Fibroblast of lung (primary cell): Measurements from ENCODE around the gene HAPLN3. TPM values are rescaled to one million over a fixed set of nuclear protein-coding genes. Genes with fewer than 3 reads are reported as not detected.
A peak's percentile ranks its signal among the peaks of the same experiment; 100 is the strongest.
"Not testable (repeated sequence)": the region's sequence is repeated elsewhere in the genome, so short reads cannot be mapped to it uniquely, and the experiment has no call there.

Experiments
- DNase-seq, 2 donors: peaks; one replicate each; pipeline versions ENCODE4 v3.0.0 to v3.0.0-alpha.2; 2010; ENCODE audit warnings: low read depth in 2 of 2
- H2AFZ ChIP-seq: 2 replicates; pipeline ENCODE4 v1.5.1; 2012; ENCODE audit warnings: low read length, control low read depth, inconsistent platforms
- H3K27ac ChIP-seq: 2 replicates; pipeline ENCODE4 v1.5.1; 2011; ENCODE audit warnings: low read length, control low read depth; ENCODE audit not compliant: insufficient read depth
- H3K27me3 ChIP-seq: 2 replicates; pipeline ENCODE4 v1.5.1; 2011; ENCODE audit warnings: mild to moderate bottlenecking, low read length; ENCODE audit not compliant: control insufficient read depth, insufficient read depth
- H3K36me3 ChIP-seq: 2 replicates; pipeline ENCODE4 v1.5.1; 2011; ENCODE audit warnings: low read length; ENCODE audit not compliant: control insufficient read depth, insufficient read depth
- H3K4me1 ChIP-seq: 2 replicates; pipeline ENCODE4 v1.5.1; 2011; ENCODE audit warnings: low read length; ENCODE audit not compliant: control insufficient read depth, insufficient read depth; ENCODE audit errors: extremely low read depth
- H3K4me2 ChIP-seq: 2 replicates; pipeline ENCODE4 v1.5.1; 2011; ENCODE audit warnings: low read length, control low read depth; ENCODE audit not compliant: insufficient read depth; ENCODE audit errors: extremely low read depth
- H3K4me3 ChIP-seq, 4 experiments: fragments of 200-600 bp in 1 of 4; sonication (generic) in 1 of 4; replicated peaks in 1 of 4; 2 replicates each; pipeline ENCODE4 v1.5.1; 2011 to 2016; ENCODE audit warnings: low read length in 4 of 4, low read depth in 3 of 4, mild to moderate bottlenecking in 3 of 4, control low read depth in 2 of 4, inconsistent platforms in 1 of 4, mixed read lengths in 1 of 4; ENCODE audit not compliant: insufficient read depth in 1 of 4; ENCODE audit errors: control extremely low read depth in 1 of 4
- H3K79me2 ChIP-seq: 2 replicates; pipeline ENCODE4 v1.5.1; 2012; ENCODE audit warnings: mild to moderate bottlenecking, low read length, inconsistent platforms; ENCODE audit not compliant: control insufficient read depth, insufficient read depth
- H3K9ac ChIP-seq: 2 replicates; pipeline ENCODE4 v1.5.1; 2011; ENCODE audit warnings: mild to moderate bottlenecking, low read length, control low read depth; ENCODE audit not compliant: insufficient read depth
- H3K9me3 ChIP-seq: 2 replicates; pipeline ENCODE4 v1.5.1; 2012; ENCODE audit warnings: low read depth, low read length; ENCODE audit not compliant: control insufficient read depth, insufficient read depth
- H4K20me1 ChIP-seq: 2 replicates; pipeline ENCODE4 v1.5.1; 2011; ENCODE audit warnings: low read length; ENCODE audit not compliant: control insufficient read depth, insufficient read depth; ENCODE audit errors: extremely low read depth
- EZH2 ChIP-seq: IDR thresholded peaks from 2 replicates; pipeline ENCODE4 v1.5.1; 2012; ENCODE audit warnings: low read length, control low read depth, mild to moderate bottlenecking; ENCODE audit errors: missing control alignments
- polyA plus RNA-seq, 2 donors: library from polyadenylated mRNA; depleted of rRNA in 1 of 2; stranded (reverse) in 1 of 2; unstranded in 1 of 2; fragments of >200 nt; gene quantifications; 2 replicates each; pipeline ENCODE4 v1.2.1, GENCODE V29; 2011 to 2012; ENCODE audit warnings: missing spikeins in 1 of 2
- total RNA-seq: library from RNA; depleted of rRNA; stranded (reverse); fragments of >200 nt; gene quantifications from 2 replicates; pipeline ENCODE4 v1.2.1, GENCODE V29; 2014
- TF ChIP-seq, protein P1 (sequence below), 2 donors: IDR thresholded peaks in 1 of 2; conservative IDR thresholded peaks in 1 of 2; 1 replicate in 1 of 2; 2 replicates in 1 of 2; pipeline ENCODE4 v1.5.1; 2011 to 2012; ENCODE audit warnings: low read length in 2 of 2, control low read depth in 1 of 2, inconsistent platforms in 1 of 2, low read depth in 1 of 2, mild to moderate bottlenecking in 1 of 2

The HAPLN3 gene
- total and polyA plus RNA-seq, 2 donors (not counting 1 experiment from before 2014, with no cell fraction given), result 3.1 to 4.3 TPM

DNA sequence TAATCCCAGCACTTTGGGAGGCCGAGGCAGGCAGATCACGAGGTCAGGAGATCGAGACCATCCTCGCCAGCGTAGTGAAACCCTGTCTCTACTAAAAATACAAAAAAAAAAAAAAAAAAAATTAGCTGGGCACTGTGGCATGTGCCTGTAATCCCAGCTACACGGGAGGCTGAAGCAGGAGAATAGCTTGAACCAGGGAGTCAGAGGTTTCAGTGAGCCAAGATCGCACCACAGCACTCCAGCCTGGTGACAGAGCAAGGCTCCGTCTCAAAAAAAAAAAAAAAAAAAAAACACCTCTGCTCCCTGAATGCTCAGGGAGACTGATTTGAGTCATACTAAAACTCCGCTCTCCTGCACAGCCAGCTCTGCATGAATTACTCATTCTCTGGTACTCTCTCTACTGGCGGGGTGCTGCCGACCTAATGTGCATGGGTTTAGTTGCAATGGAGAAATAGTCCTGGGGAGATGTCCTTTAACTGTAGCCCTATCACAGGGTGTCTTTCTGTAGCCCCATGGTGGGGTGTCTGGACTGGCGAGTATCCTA is 25.6 kb upstream of the HAPLN3 start:
- peak; percentile 66 to 90 for DNase-seq
- H3K36me3 ChIP-seq, H3K27ac ChIP-seq, H3K4me3 ChIP-seq, H3K4me1 ChIP-seq, H3K9ac ChIP-seq, H3K4me2 ChIP-seq, H4K20me1 ChIP-seq, H3K9me3 ChIP-seq, H2AFZ ChIP-seq, H3K79me2 ChIP-seq, H3K27me3 ChIP-seq: not testable (repeated sequence)

DNA sequence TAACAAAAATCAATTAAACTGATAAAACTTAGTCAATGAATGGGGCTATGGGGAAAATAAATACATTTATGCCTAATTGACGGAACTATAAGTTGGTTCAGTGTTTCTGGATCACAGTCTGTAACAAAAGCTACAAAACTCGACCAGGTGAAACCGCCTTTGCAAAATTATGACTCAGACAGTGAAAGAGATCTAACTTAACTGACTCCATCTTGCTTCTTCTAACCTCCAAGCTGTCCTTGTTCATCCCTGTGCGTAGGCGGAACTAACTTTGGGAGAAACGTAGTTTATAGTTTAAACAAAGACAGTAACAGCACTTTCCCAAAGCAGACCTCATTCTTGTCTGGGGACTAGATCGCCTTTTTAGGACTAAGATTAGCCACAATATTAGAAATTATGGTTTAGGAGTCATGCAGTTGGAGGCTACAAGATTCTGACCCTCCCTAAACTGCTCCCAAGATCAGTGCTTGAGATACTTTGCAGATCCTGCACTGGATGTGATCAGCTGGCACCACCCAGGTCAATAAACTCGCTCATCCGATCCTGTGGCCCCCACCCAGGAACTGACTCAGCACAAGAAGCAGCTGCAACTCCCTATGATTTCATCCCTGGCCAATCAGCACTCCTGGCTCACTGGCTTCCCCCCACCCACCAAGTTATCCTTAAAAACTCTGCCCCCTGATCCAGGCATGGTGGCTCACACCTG is 25.0 kb upstream of the HAPLN3 start:
- no peak overlapping the region for H3K9ac ChIP-seq
- H2AFZ ChIP-seq, result no peak overlapping the region
- no peak for TF ChIP-seq EZH2
- TF ChIP-seq, protein P1, sequence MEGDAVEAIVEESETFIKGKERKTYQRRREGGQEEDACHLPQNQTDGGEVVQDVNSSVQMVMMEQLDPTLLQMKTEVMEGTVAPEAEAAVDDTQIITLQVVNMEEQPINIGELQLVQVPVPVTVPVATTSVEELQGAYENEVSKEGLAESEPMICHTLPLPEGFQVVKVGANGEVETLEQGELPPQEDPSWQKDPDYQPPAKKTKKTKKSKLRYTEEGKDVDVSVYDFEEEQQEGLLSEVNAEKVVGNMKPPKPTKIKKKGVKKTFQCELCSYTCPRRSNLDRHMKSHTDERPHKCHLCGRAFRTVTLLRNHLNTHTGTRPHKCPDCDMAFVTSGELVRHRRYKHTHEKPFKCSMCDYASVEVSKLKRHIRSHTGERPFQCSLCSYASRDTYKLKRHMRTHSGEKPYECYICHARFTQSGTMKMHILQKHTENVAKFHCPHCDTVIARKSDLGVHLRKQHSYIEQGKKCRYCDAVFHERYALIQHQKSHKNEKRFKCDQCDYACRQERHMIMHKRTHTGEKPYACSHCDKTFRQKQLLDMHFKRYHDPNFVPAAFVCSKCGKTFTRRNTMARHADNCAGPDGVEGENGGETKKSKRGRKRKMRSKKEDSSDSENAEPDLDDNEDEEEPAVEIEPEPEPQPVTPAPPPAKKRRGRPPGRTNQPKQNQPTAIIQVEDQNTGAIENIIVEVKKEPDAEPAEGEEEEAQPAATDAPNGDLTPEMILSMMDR (conservative IDR thresholded peaks at IDR 0.05 in 1 of 2, IDR thresholded peaks at IDR 0.05 in 1 of 2; ENCODE audit: low read depth in 1 of 2, low read length in 2 of 2), result no peak

DNA sequence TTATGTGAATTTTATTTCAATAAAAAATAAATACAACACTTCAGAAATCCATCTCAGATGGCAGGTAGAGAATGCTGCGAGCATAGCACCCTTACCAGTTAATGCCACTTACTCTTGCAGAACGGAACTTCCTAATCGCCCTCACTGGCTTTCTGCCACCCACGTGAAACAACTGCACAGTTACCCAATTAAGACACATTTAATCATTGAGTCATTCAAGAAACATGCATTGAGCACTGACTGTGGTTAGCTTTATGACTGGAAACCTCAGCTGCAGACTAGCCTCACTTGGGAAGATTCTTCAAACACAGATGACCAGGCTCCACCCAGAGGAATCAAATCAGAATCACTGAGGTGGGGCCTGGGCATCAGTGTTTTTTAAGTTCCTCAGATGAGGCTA is 23.4 kb upstream of the HAPLN3 start:
- H3K4me3 ChIP-seq, result no peak overlapping the region
- peaks cover 3% of the 10 kb centered on the region for H3K4me1 ChIP-seq
- H3K36me3 ChIP-seq, result no peaks in the 10 kb centered on the region
- no peak overlapping the region for H2AFZ ChIP-seq
- no peak overlapping the region for H3K9ac ChIP-seq
- peak overlapping the region; percentile 50 for H3K27ac ChIP-seq
- no peaks in the 10 kb centered on the region for H4K20me1 ChIP-seq
- H3K4me2 ChIP-seq, result peak overlapping the region; percentile 11
- H3K79me2 ChIP-seq, result no peaks in the 10 kb centered on the region
- H3K27me3 ChIP-seq, result no peaks in the 10 kb centered on the region
- TF ChIP-seq EZH2, result no peak
- TF ChIP-seq, protein P1 (conservative IDR thresholded peaks at IDR 0.05 in 1 of 2, IDR thresholded peaks at IDR 0.05 in 1 of 2; ENCODE audit: low read depth in 1 of 2, low read length in 2 of 2), result no peak
- peak; percentile 99 for DNase-seq
- no peaks in the 10 kb centered on the region for H3K9me3 ChIP-seq

More for the DNA sequence above, 25.0 kb upstream of the HAPLN3 start:
- H3K4me3 ChIP-seq, result no peak overlapping the region
- H3K4me1 ChIP-seq, result peaks cover 3% of the 10 kb centered on the region
- peak; percentile 74 to 85 for DNase-seq
- H4K20me1 ChIP-seq, result no peaks in the 10 kb centered on the region
- H3K36me3 ChIP-seq, result no peaks in the 10 kb centered on the region
- no peak overlapping the region for H3K4me2 ChIP-seq
- H3K27me3 ChIP-seq, result no peaks in the 10 kb centered on the region
- H3K27ac ChIP-seq, result no peak overlapping the region
- no peaks in the 10 kb centered on the region for H3K79me2 ChIP-seq
- no peaks in the 10 kb centered on the region for H3K9me3 ChIP-seq
